ENCODE data around the gene SLITRK2. TPM values are rescaled to one million over a fixed set of nuclear protein-coding genes. Genes with fewer than 3 reads are reported as not detected.

SLITRK2 gene
- total RNA-seq, 1 experiment from 2014 or later: not detected

- BruUV-seq (replicated peaks): no TSS peak
- H3K36me3 ChIP-seq (ENCODE audit: insufficient read depth, low read length, poor library complexity, severe bottlenecking): no peaks in the 10 kb centered on the region
- no peaks in the 10 kb centered on the region for H3K4me1 ChIP-seq (ENCODE audit: insufficient read depth, low read length, poor library complexity, severe bottlenecking)
- intact Hi-C loops (cut with micrococcal nuclease; ENCODE audit: unreplicated experiment): no loop called here
- no peak for TF ChIP-seq EZH2 (IDR thresholded peaks at IDR 0.05; ENCODE audit: borderline replicate concordance, low read depth, low read length, poor library complexity, severe bottlenecking)
- TF ChIP-seq CTCF (conservative IDR thresholded peaks at IDR 0.05; ENCODE audit: low read depth, low read length): no peak
- CTCF ChIA-PET: no interaction called here
- no peak for DNase-seq (ENCODE audit: low spot score)
- peaks cover 6% of the 10 kb centered on the region for H3K27me3 ChIP-seq (replicated peaks; ENCODE audit: insufficient read depth, low read depth, low read length, poor library complexity)
- H3K27ac ChIP-seq (ENCODE audit: low read depth, low read length, poor library complexity, severe bottlenecking): no peak overlapping the region
- POLR2A ChIA-PET (ENCODE audit: low non-redundant PET): no interaction called here
- no peaks in the 10 kb centered on the region for H3K9me3 ChIP-seq (ENCODE audit: low read depth, low read length, poor library complexity, severe bottlenecking)
- H3K4me3 ChIP-seq (ENCODE audit: low read depth, low read length, poor library complexity, severe bottlenecking): no peak overlapping the region
These were observed 8.8 kb downstream of the SLITRK2 start for GRCh38 chrX:145826466-145826865.

GRCh38 chrX:145832796-145833195 lies 15.2 kb downstream of the SLITRK2 start:
- Histone ChIP-seq H3K4me1 (ENCODE audit: insufficient read depth, low read length, poor library complexity, severe bottlenecking) (no peaks in the 10 kb centered on the region), H3K27me3 (replicated peaks; ENCODE audit: insufficient read depth, low read depth, low read length, poor library complexity) (no peaks in the 10 kb centered on the region), H3K36me3 (ENCODE audit: insufficient read depth, low read length, poor library complexity, severe bottlenecking) (no peaks in the 10 kb centered on the region), H3K27ac (ENCODE audit: low read depth, low read length, poor library complexity, severe bottlenecking) (no peak overlapping the region), H3K4me3 (ENCODE audit: low read depth, low read length, poor library complexity, severe bottlenecking) (no peak overlapping the region), H3K9me3 (ENCODE audit: low read depth, low read length, poor library complexity, severe bottlenecking) (peaks cover 4% of the 10 kb centered on the region)
- TF ChIP-seq EZH2 (IDR thresholded peaks at IDR 0.05; ENCODE audit: borderline replicate concordance, low read depth, low read length, poor library complexity, severe bottlenecking): no peak
- TF ChIP-seq CTCF (conservative IDR thresholded peaks at IDR 0.05; ENCODE audit: low read depth, low read length): no peak
- POLR2A ChIA-PET (ENCODE audit: low non-redundant PET): no interaction called here
- CTCF ChIA-PET: no interaction called here
- no peak for DNase-seq (ENCODE audit: low spot score)
- intact Hi-C loops (cut with micrococcal nuclease; ENCODE audit: unreplicated experiment): no loop called here
- no TSS peak for BruUV-seq (replicated peaks)

- Histone ChIP-seq H3K36me3 (ENCODE audit: insufficient read depth, low read length, poor library complexity, severe bottlenecking) (no peaks in the 10 kb centered on the region), H3K27me3 (replicated peaks; ENCODE audit: insufficient read depth, low read depth, low read length, poor library complexity) (no peaks in the 10 kb centered on the region), H3K4me3 (ENCODE audit: low read depth, low read length, poor library complexity, severe bottlenecking) (no peak overlapping the region), H3K27ac (ENCODE audit: low read depth, low read length, poor library complexity, severe bottlenecking) (no peak overlapping the region), H3K9me3 (ENCODE audit: low read depth, low read length, poor library complexity, severe bottlenecking) (peaks cover 8% of the 10 kb centered on the region), H3K4me1 (ENCODE audit: insufficient read depth, low read length, poor library complexity, severe bottlenecking) (no peaks in the 10 kb centered on the region)
- POLR2A ChIA-PET (ENCODE audit: low non-redundant PET): no interaction called here
- TF ChIP-seq EZH2 (IDR thresholded peaks at IDR 0.05; ENCODE audit: borderline replicate concordance, low read depth, low read length, poor library complexity, severe bottlenecking) (no peak), CTCF (conservative IDR thresholded peaks at IDR 0.05; ENCODE audit: low read depth, low read length) (no peak)
- intact Hi-C loops (cut with micrococcal nuclease; ENCODE audit: unreplicated experiment): no loop called here
- no peak for DNase-seq (ENCODE audit: low spot score)
- no TSS peak for BruUV-seq (replicated peaks)
- CTCF ChIA-PET: no interaction called here
These were observed 22.9 kb downstream of the SLITRK2 start for GRCh38 chrX:145840531-145840930.
